Tibial nerve (tissue), 4 donors: Measurements from ENCODE around the gene IFI16.

Source experiments
- CTCF ChIP-seq, 5 experiments: fragments of 200-600 bp in 3 of 5; fragments of 450-650 bp in 2 of 5; sonication (generic) in 3 of 5; IDR thresholded peaks; one replicate each; pipeline ENCODE4 v1.5.1; 2016 to 2019; ENCODE audit warnings: antibody characterized with exemption in 5 of 5, mild to moderate bottlenecking in 3 of 5, moderate library complexity in 2 of 5
- EP300 ChIP-seq, 2 donors: sonication (generic); formaldehyde crosslinking; IDR thresholded peaks; one replicate each; pipeline ENCODE4 v1.6.1; 2017; ENCODE audit warnings: antibody characterized with exemption in 2 of 2, mild to moderate bottlenecking in 1 of 2

- TF ChIP-seq CTCF (IDR thresholded peaks at IDR 0.05) (no peak), EP300 (IDR thresholded peaks at IDR 0.05) (no peak)
These were observed 69.8 kb downstream of the IFI16 start for GRCh38 chr1:159079525-159079924.
